Lower leg skin (tissue), 3 donors: ENCODE results near the gene SP4.

Experiments
- CTCF ChIP-seq, 3 donors: fragments of 450-650 bp; IDR thresholded peaks; one replicate each; pipeline ENCODE4 v1.5.1; 2016; ENCODE audit warnings: antibody characterized with exemption in 3 of 3, mild to moderate bottlenecking in 3 of 3, moderate library complexity in 2 of 3
- POLR2A ChIP-seq, 2 donors: fragments of 450-650 bp; IDR thresholded peaks; one replicate each; pipeline ENCODE4 v1.6.1; 2016 to 2017; ENCODE audit warnings: antibody characterized with exemption in 2 of 2, mild to moderate bottlenecking in 1 of 2, moderate library complexity in 1 of 2

DNA sequence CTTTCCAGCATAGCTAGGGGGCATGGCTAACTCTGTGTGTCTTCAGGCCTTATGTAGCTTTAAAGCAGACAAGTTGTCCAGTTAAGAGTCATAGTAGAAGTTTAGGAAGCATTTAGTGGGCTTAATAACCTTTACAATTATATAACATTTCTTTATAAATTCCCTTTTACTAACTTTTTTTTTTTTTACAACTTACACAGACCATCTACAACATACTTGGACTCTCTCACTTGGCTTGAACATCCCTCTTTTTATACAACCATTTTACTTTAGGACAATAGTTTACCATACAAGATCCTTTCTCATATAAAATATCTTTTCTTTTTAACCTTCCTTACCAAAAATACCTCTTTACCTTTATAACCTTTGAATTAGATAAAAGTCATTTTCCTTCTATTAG is 26.3 kb downstream of the SP4 start:
- no peak for TF ChIP-seq POLR2A (IDR thresholded peaks at IDR 0.05)
- TF ChIP-seq CTCF (IDR thresholded peaks at IDR 0.05): no peak
